K562 (cell line): ENCODE measurements around the gene EIF4E. TPM values are rescaled to one million over a fixed set of nuclear protein-coding genes. Genes with fewer than 3 reads are reported as not detected.

ENCODE experiments used
- CTBP1 ChIP-seq: fragments of 450-650 bp; IDR thresholded peaks from 2 replicates; pipeline ENCODE4 v1.6.1; 2016; ENCODE audit warnings: borderline replicate concordance
- EP300 ChIP-seq: IDR thresholded peaks from 2 replicates; pipeline ENCODE4 v1.6.1; 2012; ENCODE audit warnings: low read length, improper control_type of control experiment
- ERF ChIP-seq: fragments of 450-650 bp; formaldehyde crosslinking; IDR thresholded peaks from 2 replicates; pipeline ENCODE4 v1.4.0; 2020; ENCODE audit warnings: mild to moderate bottlenecking, mixed read lengths
- GABPB2 ChIP-seq: fragments of 250-450 bp; sonication (Bioruptor Pico); conservative IDR thresholded peaks from 2 replicates; pipeline ENCODE4 v1.5.1; 2021; ENCODE audit warnings: mild to moderate bottlenecking
- HDGF ChIP-seq: fragments of 450-650 bp; IDR thresholded peaks from 2 replicates; pipeline ENCODE4 v1.6.1; 2016
- ILF3 ChIP-seq: fragments of 450-650 bp; IDR thresholded peaks from 2 replicates; pipeline ENCODE4 v1.6.1; 2018; ENCODE audit warnings: antibody characterized with exemption, mild to moderate bottlenecking, moderate library complexity, borderline replicate concordance
- ILK ChIP-seq: fragments of 450-650 bp; IDR thresholded peaks from 2 replicates; pipeline ENCODE4 v1.6.1; 2016; ENCODE audit warnings: missing genetic modification characterization, low read depth, mild to moderate bottlenecking, missing compliant biosample characterization, moderate library complexity, borderline replicate concordance
- PHF21A ChIP-seq: fragments of 450-650 bp; IDR thresholded peaks from 2 replicates; pipeline ENCODE4 v1.6.1; 2017; ENCODE audit warnings: low read depth, borderline replicate concordance
- SETDB1 ChIP-seq: IDR thresholded peaks from one replicate; pipeline ENCODE4 v1.6.1; 2012; ENCODE audit warnings: low read length, control low read depth, inconsistent platforms
- SMARCA4 ChIP-seq: fragments of 450-650 bp; IDR thresholded peaks from 2 replicates; pipeline ENCODE4 v1.6.1; 2016
- SOX6 ChIP-seq: fragments of 450-650 bp; IDR thresholded peaks from 2 replicates; pipeline ENCODE4 v1.6.1; 2014; ENCODE audit warnings: mild to moderate bottlenecking
- SP1 ChIP-seq: sonication (generic); formaldehyde crosslinking; IDR thresholded peaks from 2 replicates; pipeline ENCODE4 v1.8.1; 2022; ENCODE audit warnings: mild to moderate bottlenecking, missing genetic modification reagents
- TAL1 ChIP-seq: fragments of 450-650 bp; IDR thresholded peaks from 2 replicates; pipeline ENCODE4 v1.6.1; 2016; ENCODE audit warnings: mild to moderate bottlenecking
- TCF3 ChIP-seq: sonication (generic); formaldehyde crosslinking; IDR thresholded peaks from 2 replicates; pipeline ENCODE4 v1.4.0; 2020; ENCODE audit warnings: mild to moderate bottlenecking, missing genetic modification reagents
- TEAD4 ChIP-seq, 2 experiments: sonication (generic) in 1 of 2; formaldehyde crosslinking in 1 of 2; IDR thresholded peaks; 2 replicates each; pipeline versions ENCODE4 v1.6.1 to v1.8.0; 2012 to 2022; ENCODE audit warnings: borderline replicate concordance in 1 of 2, inconsistent platforms in 1 of 2, low read length in 1 of 2, mild to moderate bottlenecking in 1 of 2, missing genetic modification reagents in 1 of 2
- ZNF445 ChIP-seq: fragments of 250-450 bp; sonication (Bioruptor Pico); IDR thresholded peaks from 2 replicates; pipeline ENCODE4 v1.4.0; 2020; ENCODE audit warnings: low read depth, mild to moderate bottlenecking, moderate library complexity
- ZNF644 ChIP-seq: fragments of 200-800 bp; sonication (Bioruptor generic); IDR thresholded peaks from 2 replicates; pipeline ENCODE4 v1.6.1; 2016; ENCODE audit warnings: low read depth, missing genetic modification characterization, missing compliant biosample characterization
- ZNF668 ChIP-seq: fragments of 250-450 bp; sonication (Bioruptor Pico); IDR thresholded peaks from 2 replicates; pipeline ENCODE4 v1.8.0; 2022; ENCODE audit warnings: mild to moderate bottlenecking, inconsistent platforms
- polyA plus RNA-seq, 8 experiments: library from polyadenylated mRNA; depleted of rRNA in 4 of 8; stranded (reverse) in 5 of 8; unstranded in 3 of 8; fragments of >200 nt; fragmentation: Nextera tagmentation in 2 of 8; fragmentation: Illumina TruSeq in 1 of 8; extraction: Ambion mirVana in 2 of 8; extraction: Trizol in 1 of 8; gene quantifications; 2 replicates each; pipeline versions ENCODE4 v1.2.1 to v1.2.3, GENCODE V29; 2011 to 2014; ENCODE audit warnings: inconsistent platforms in 1 of 8, missing spikeins in 1 of 8
- total RNA-seq, 7 experiments: library from RNA; depleted of rRNA in 6 of 7; stranded (reverse); fragments of >200 nt in 6 of 7; fragmentation: Illumina TruSeq in 2 of 7; extraction: Trizol in 2 of 7; gene quantifications; 2 replicates each; pipeline versions ENCODE4 v1.2.1 to v1.2.3, GENCODE V29; 2011 to 2021; ENCODE audit warnings: low replicate concordance in 1 of 7
- TF ChIP-seq, protein P1 (sequence below): fragments of 450-650 bp; formaldehyde crosslinking; IDR thresholded peaks from 2 replicates; pipeline ENCODE4 v1.4.0; 2020; ENCODE audit warnings: mild to moderate bottlenecking
- TF ChIP-seq, protein P2 (sequence below): sonication (generic); formaldehyde crosslinking; IDR thresholded peaks from 2 replicates; pipeline ENCODE4 v1.5.0; 2020; ENCODE audit warnings: missing genetic modification reagents
- TF ChIP-seq, protein P3 (sequence below), 2 experiments: fragments of 450-650 bp in 1 of 2; IDR thresholded peaks; 2 replicates each; pipeline ENCODE4 v1.6.1; 2011 to 2017; ENCODE audit warnings: low read depth in 2 of 2, antibody characterized with exemption in 1 of 2, borderline replicate concordance in 1 of 2, low read length in 1 of 2, mild to moderate bottlenecking in 1 of 2, mixed read lengths in 1 of 2; ENCODE audit not compliant: control insufficient read depth in 1 of 2
- TF ChIP-seq, protein P4 (sequence below): IDR thresholded peaks from 2 replicates; pipeline ENCODE4 v1.6.1; 2016; ENCODE audit warnings: missing genetic modification characterization, missing compliant biosample characterization
- TF ChIP-seq, protein P5 (sequence below): fragments of 450-650 bp; IDR thresholded peaks from 2 replicates; pipeline ENCODE4 v1.6.1; 2016

The EIF4E gene
- total and polyA plus RNA-seq, 9 of the 15 experiments (the other 6 are each of a cell fraction or from before 2014, with no cell fraction given) = 164 to 489 (median 179) TPM

DNA sequence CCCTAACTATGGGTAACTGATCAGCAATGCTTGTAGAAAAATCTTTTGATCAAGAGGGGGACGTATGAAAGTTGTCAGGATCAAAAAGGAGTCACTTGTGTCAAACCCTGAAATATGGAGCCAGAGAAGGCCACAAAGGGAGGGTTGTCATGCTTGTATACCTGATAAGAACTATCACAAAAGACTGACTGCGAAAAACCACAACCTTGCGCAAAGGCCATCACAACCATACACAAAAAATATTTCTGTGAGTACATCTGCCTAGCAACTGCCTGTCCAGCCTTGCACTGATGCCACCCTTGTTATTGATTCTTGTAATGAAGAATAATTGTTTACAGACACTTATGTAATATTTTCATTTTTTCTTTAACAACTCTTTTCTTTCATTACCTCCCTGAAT lies 22.8 kb upstream of the EIF4E start (continued):
- peak; percentile 68 for TF ChIP-seq TCF3 (CRISPR knock-in tag)
- TF ChIP-seq SOX6 = peak; percentile 76
- TF ChIP-seq ERF (CRISPR knock-in tag) = no peak
- TF ChIP-seq, protein P1, sequence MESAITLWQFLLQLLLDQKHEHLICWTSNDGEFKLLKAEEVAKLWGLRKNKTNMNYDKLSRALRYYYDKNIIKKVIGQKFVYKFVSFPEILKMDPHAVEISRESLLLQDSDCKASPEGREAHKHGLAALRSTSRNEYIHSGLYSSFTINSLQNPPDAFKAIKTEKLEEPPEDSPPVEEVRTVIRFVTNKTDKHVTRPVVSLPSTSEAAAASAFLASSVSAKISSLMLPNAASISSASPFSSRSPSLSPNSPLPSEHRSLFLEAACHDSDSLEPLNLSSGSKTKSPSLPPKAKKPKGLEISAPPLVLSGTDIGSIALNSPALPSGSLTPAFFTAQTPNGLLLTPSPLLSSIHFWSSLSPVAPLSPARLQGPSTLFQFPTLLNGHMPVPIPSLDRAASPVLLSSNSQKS (CRISPR knock-in tag) = no peak
- no peak for TF ChIP-seq ZNF644 (tag)
- TF ChIP-seq ILF3 = no peak
- TF ChIP-seq HDGF = no peak
- TF ChIP-seq SMARCA4 = peak; percentile 43; the same call in 1 of the 2 replicates
- no peak for TF ChIP-seq PHF21A
- peak; percentile 31; the same call in 1 of the 2 replicates for TF ChIP-seq EP300
- TF ChIP-seq, protein P2, sequence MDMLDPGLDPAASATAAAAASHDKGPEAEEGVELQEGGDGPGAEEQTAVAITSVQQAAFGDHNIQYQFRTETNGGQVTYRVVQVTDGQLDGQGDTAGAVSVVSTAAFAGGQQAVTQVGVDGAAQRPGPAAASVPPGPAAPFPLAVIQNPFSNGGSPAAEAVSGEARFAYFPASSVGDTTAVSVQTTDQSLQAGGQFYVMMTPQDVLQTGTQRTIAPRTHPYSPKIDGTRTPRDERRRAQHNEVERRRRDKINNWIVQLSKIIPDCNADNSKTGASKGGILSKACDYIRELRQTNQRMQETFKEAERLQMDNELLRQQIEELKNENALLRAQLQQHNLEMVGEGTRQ = no peak
- no peak for TF ChIP-seq GABPB2 (CRISPR knock-in tag)
- no peak for TF ChIP-seq SETDB1
- no peak for TF ChIP-seq SP1 (CRISPR knock-in tag)
- TF ChIP-seq, protein P3, sequence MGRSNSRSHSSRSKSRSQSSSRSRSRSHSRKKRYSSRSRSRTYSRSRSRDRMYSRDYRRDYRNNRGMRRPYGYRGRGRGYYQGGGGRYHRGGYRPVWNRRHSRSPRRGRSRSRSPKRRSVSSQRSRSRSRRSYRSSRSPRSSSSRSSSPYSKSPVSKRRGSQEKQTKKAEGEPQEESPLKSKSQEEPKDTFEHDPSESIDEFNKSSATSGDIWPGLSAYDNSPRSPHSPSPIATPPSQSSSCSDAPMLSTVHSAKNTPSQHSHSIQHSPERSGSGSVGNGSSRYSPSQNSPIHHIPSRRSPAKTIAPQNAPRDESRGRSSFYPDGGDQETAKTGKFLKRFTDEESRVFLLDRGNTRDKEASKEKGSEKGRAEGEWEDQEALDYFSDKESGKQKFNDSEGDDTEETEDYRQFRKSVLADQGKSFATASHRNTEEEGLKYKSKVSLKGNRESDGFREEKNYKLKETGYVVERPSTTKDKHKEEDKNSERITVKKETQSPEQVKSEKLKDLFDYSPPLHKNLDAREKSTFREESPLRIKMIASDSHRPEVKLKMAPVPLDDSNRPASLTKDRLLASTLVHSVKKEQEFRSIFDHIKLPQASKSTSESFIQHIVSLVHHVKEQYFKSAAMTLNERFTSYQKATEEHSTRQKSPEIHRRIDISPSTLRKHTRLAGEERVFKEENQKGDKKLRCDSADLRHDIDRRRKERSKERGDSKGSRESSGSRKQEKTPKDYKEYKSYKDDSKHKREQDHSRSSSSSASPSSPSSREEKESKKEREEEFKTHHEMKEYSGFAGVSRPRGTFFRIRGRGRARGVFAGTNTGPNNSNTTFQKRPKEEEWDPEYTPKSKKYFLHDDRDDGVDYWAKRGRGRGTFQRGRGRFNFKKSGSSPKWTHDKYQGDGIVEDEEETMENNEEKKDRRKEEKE (IDR thresholded peaks at IDR 0.05; ENCODE audit: borderline replicate concordance in 1 of 2, control insufficient read depth in 1 of 2, low read depth in 2 of 2, low read length in 1 of 2) = no peak
- TF ChIP-seq, protein P4, sequence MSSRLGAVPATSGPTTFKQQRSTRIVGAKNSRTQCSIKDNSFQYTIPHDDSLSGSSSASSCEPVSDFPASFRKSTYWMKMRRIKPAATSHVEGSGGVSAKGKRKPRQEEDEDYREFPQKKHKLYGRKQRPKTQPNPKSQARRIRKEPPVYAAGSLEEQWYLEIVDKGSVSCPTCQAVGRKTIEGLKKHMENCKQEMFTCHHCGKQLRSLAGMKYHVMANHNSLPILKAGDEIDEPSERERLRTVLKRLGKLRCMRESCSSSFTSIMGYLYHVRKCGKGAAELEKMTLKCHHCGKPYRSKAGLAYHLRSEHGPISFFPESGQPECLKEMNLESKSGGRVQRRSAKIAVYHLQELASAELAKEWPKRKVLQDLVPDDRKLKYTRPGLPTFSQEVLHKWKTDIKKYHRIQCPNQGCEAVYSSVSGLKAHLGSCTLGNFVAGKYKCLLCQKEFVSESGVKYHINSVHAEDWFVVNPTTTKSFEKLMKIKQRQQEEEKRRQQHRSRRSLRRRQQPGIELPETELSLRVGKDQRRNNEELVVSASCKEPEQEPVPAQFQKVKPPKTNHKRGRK = no peak
- TF ChIP-seq, protein P5, sequence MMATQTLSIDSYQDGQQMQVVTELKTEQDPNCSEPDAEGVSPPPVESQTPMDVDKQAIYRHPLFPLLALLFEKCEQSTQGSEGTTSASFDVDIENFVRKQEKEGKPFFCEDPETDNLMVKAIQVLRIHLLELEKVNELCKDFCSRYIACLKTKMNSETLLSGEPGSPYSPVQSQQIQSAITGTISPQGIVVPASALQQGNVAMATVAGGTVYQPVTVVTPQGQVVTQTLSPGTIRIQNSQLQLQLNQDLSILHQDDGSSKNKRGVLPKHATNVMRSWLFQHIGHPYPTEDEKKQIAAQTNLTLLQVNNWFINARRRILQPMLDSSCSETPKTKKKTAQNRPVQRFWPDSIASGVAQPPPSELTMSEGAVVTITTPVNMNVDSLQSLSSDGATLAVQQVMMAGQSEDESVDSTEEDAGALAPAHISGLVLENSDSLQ = peak; percentile 38; the same call in 1 of the 2 replicates
- TF ChIP-seq TEAD4 (IDR thresholded peaks at IDR 0.05; ENCODE audit: low read length) = peak; percentile 67
- no peak for TF ChIP-seq TEAD4 (CRISPR knock-in tag; IDR thresholded peaks at IDR 0.05; ENCODE audit: borderline replicate concordance)
- no peak for TF ChIP-seq ILK (tag)
- TF ChIP-seq TAL1 = peak; percentile 32; the same call in 1 of the 2 replicates
- TF ChIP-seq ZNF668 = no peak
- no peak for TF ChIP-seq CTBP1
- no peak for TF ChIP-seq ZNF445 (CRISPR knock-in tag)
